Measurements from ENCODE around the gene LETMD1.
"Not testable (repeated sequence)": the region's sequence is repeated elsewhere in the genome, so short reads cannot be mapped to it uniquely, and the experiment has no call there.

The LETMD1 gene

GRCh38 chr12:51067229-51067628, 19.1 kb downstream of the LETMD1 start:
- H3K27ac ChIP-seq: no peak overlapping the region
- TF ChIP-seq ZFX (IDR thresholded peaks at IDR 0.05) (no peak), CTCF (conservative IDR thresholded peaks at IDR 0.05) (no peak)

- TF ChIP-seq ZFX (IDR thresholded peaks at IDR 0.05) (no peak), CTCF (conservative IDR thresholded peaks at IDR 0.05) (no peak)
- no peak overlapping the region for H3K27ac ChIP-seq
Observed at GRCh38 chr12:51067771-51068170, 19.6 kb downstream of the LETMD1 start.

- no peak overlapping the region for H3K27ac ChIP-seq
- TF ChIP-seq ZFX (IDR thresholded peaks at IDR 0.05) (no peak), CTCF (conservative IDR thresholded peaks at IDR 0.05) (no peak)
Observed at GRCh38 chr12:51070004-51070403, 21.9 kb downstream of the LETMD1 start.

- TF ChIP-seq ZFX (IDR thresholded peaks at IDR 0.05) (no peak), CTCF (conservative IDR thresholded peaks at IDR 0.05) (no peak)
- H3K27ac ChIP-seq: no peak overlapping the region
Observed at GRCh38 chr12:51071663-51072062, 23.5 kb downstream of the LETMD1 start.

GRCh38 chr12:51075390-51075789, 27.3 kb downstream of the LETMD1 start:
- no peak overlapping the region for H3K27ac ChIP-seq
- TF ChIP-seq CTCF (conservative IDR thresholded peaks at IDR 0.05): no peak
- no peak for TF ChIP-seq ZFX (IDR thresholded peaks at IDR 0.05)

GRCh38 chr12:51076236-51076930, 28.3 kb downstream of the LETMD1 start:
- H3K27ac ChIP-seq: no peak overlapping the region
- no peak for TF ChIP-seq CTCF (conservative IDR thresholded peaks at IDR 0.05)
- TF ChIP-seq ZFX (IDR thresholded peaks at IDR 0.05): no peak

GRCh38 chr12:51077930-51078329, 29.8 kb downstream of the LETMD1 start:
- H3K27ac ChIP-seq: no peak overlapping the region
- no peak for TF ChIP-seq ZFX (IDR thresholded peaks at IDR 0.05)
- no peak for TF ChIP-seq CTCF (conservative IDR thresholded peaks at IDR 0.05)

- H3K27ac ChIP-seq: not testable (repeated sequence)
Observed at GRCh38 chr12:51078346-51078745, 30.2 kb downstream of the LETMD1 start.

GRCh38 chr12:51078866-51079265, 30.7 kb downstream of the LETMD1 start:
- H3K27ac ChIP-seq: not testable (repeated sequence)
